ENCODE data around the gene ACOX3. TPM values are rescaled to one million over a fixed set of nuclear protein-coding genes. Genes with fewer than 3 reads are reported as not detected.
A peak's percentile ranks its signal among the peaks of the same experiment; 100 is the strongest.

The ACOX3 gene
- total and polyA plus RNA-seq, 2 of the 8 experiments (the other 6 are each of a cell fraction or from before 2014, with no cell fraction given), result 2.5 to 9.9 TPM

- H2AK5ac ChIP-seq (ENCODE audit: low read depth, low read length), result no peak overlapping the region
- H2BK20ac ChIP-seq (ENCODE audit: low read length), result no peak overlapping the region
- no peaks in the 10 kb centered on the region; a peak in 1 of 4 replicates for H3K9me3 ChIP-seq (ENCODE audit: insufficient read depth in 2 of 2, low read depth in 1 of 2, low read length in 1 of 2)
- H3K56ac ChIP-seq (replicated peaks; ENCODE audit: insufficient read length, low read depth, low read length), result no peak overlapping the region
- peaks cover 0 to 3% (median 0%) of the 10 kb centered on the region in 4 experiments; a peak in 1 of 8 replicates for H3K36me3 ChIP-seq (ENCODE audit: control insufficient read depth in 2 of 4, insufficient read depth in 4 of 4, low read length in 3 of 4)
- 89% methylated on average over 14 of the region's 14 CpGs; no CpG with 5 or more reads in 1 of the 2 experiments for WGBS, 2 experiments (ENCODE audit: extremely low coverage in 1 of 2, insufficient coverage in 1 of 2, insufficient read length in 1 of 2, insufficient replicate concordance in 2 of 2, low coverage in 1 of 2, low lambda C conversion rate in 2 of 2, missing lambda C conversion rate in 1 of 2)
- H3K4me3 ChIP-seq (ENCODE audit: extremely low read depth in 1 of 4, insufficient read depth in 2 of 4, low read depth in 3 of 4, low read length in 4 of 4), result no peak overlapping the region
- no peak overlapping the region for H2AFZ ChIP-seq (ENCODE audit: low read length)
- H3K9ac ChIP-seq (replicated peaks in 1 of 4; ENCODE audit: extremely low read depth in 1 of 4, low read depth in 3 of 4, low read length in 3 of 4), result no peak overlapping the region
- H2BK15ac ChIP-seq (ENCODE audit: low read length), result no peak overlapping the region
- no peak overlapping the region for H3K4me2 ChIP-seq (ENCODE audit: insufficient read depth in 1 of 2, low read depth in 2 of 2, low read length in 2 of 2)
- H2BK5ac ChIP-seq (ENCODE audit: low read depth, low read length), result no peak overlapping the region
- TF ChIP-seq RBBP5 (IDR thresholded peaks at IDR 0.05; ENCODE audit: borderline replicate concordance, low read depth, low read length) (no peak), RNF2 (IDR thresholded peaks at IDR 0.05; ENCODE audit: borderline replicate concordance, low read depth, low read length, missing control alignments, poor library complexity, severe bottlenecking) (no peak), EZH2 (IDR thresholded peaks at IDR 0.05; ENCODE audit: low read depth, low read length, severe bottlenecking) (no peak)
- H3K4me1 ChIP-seq (replicated peaks in 1 of 4; ENCODE audit: control insufficient read depth in 3 of 4, insufficient read depth in 4 of 4, low read length in 3 of 4), result no peaks in the 10 kb centered on the region; a peak in 1 of 7 replicates
- ChIA-PET POLR2A (ENCODE audit: partially characterized antibody) (interaction anchor here (0.8 kb wide), 1 partner anchor 8 kb away, joined by 3 read pairs; no protein-coding TSS in a partner anchor), CTCF (ENCODE audit: partially characterized antibody) (interaction anchor here (0.6 to 10.4 kb wide), 46 partner anchors 8 to 367 kb away, joined by 3 to 94 read pairs (median 4); no protein-coding TSS in a partner anchor)
- no peak overlapping the region for H4K5ac ChIP-seq (ENCODE audit: insufficient read length, low read depth, low read length)
- H2BK120ac ChIP-seq (replicated peaks; ENCODE audit: low read depth, low read length), result no peak overlapping the region
- DNase-seq (ENCODE audit: low read depth in 1 of 2, low spot score in 2 of 2) (no peak), FAIRE-seq (no peak)
- no peak overlapping the region for H3K23ac ChIP-seq (ENCODE audit: insufficient read length)
- H4K8ac ChIP-seq (ENCODE audit: extremely low read depth, insufficient read depth, low read length), result no peak overlapping the region
- no peaks in the 10 kb centered on the region for H3K27me3 ChIP-seq (replicated peaks in 1 of 4; ENCODE audit: control insufficient read depth in 3 of 4, extremely low read depth in 1 of 4, insufficient read depth in 3 of 4, low read length in 3 of 4)
- no peak overlapping the region for H4K91ac ChIP-seq (replicated peaks; ENCODE audit: insufficient read length, low read length)
- H3K79me2 ChIP-seq (ENCODE audit: control insufficient read depth in 1 of 2, insufficient read depth in 2 of 2, low read length in 2 of 2), result no peaks in the 10 kb centered on the region
- no peaks in the 10 kb centered on the region for H3K79me1 ChIP-seq (ENCODE audit: low read depth, low read length)
- H3K4ac ChIP-seq (replicated peaks; ENCODE audit: insufficient read length, low read depth, low read length), result no peak overlapping the region
- no peak overlapping the region; the same call in 1 of the 2 replicates for H2BK12ac ChIP-seq (ENCODE audit: low read depth, low read length)
- no peak overlapping the region for H3K14ac ChIP-seq (ENCODE audit: insufficient read length)
- H3K18ac ChIP-seq (ENCODE audit: extremely low read depth, low read length), result no peak overlapping the region
- 0 out of 2 replicates have a peak overlapping the region, but pooled peaks have one; percentile 27 for H3K27ac ChIP-seq (ENCODE audit: low read depth, low read length)
- H4K20me1 ChIP-seq (replicated peaks in 1 of 2; ENCODE audit: control insufficient read depth in 1 of 2, insufficient read depth in 2 of 2, low read length in 2 of 2), result no peaks in the 10 kb centered on the region
- no peaks in the 10 kb centered on the region for H3K23me2 ChIP-seq (ENCODE audit: low read depth, low read length)
Measured at GRCh38 chr4:8402640-8403039, 37.9 kb downstream of the ACOX3 start.
